ENCODE measurements around the gene PGBD1. TPM values are rescaled to one million over a fixed set of nuclear protein-coding genes. Genes with fewer than 3 reads are reported as not detected.

Gene PGBD1
- total and polyA plus RNA-seq, 2 of the 13 experiments (the other 11 are each of a cell fraction or from before 2014, with no cell fraction given), result 3.6 to 6.9 TPM

- FAIRE-seq (no peak), ATAC-seq (no peak), DNase-seq (ENCODE audit: low spot score) (no peak)
- H4K20me1 ChIP-seq (ENCODE audit: insufficient read depth, low read length), result no peaks in the 10 kb centered on the region
- peak overlapping the region; percentile 63 to 98 (median 85) for H3K4me3 ChIP-seq (replicated peaks in 1 of 3; ENCODE audit: insufficient read depth in 1 of 3, low read depth in 2 of 3, low read length in 3 of 3)
- no peaks in the 10 kb centered on the region for H3K36me3 ChIP-seq (replicated peaks in 1 of 2; ENCODE audit: control insufficient read depth in 1 of 2, insufficient read depth in 2 of 2, low read length in 2 of 2)
- no peaks in the 10 kb centered on the region; a peak in 1 of 5 replicates for H3K27me3 ChIP-seq (ENCODE audit: control insufficient read depth in 1 of 2, insufficient read depth in 2 of 2, low read length in 2 of 2)
- H3K4me1 ChIP-seq (ENCODE audit: insufficient read depth, low read length), result peaks cover 32% of the 10 kb centered on the region
- in situ Hi-C loops (cut with HindIII; ENCODE audit: extremely low pct_ligation_motif_present, low pct_unique_long_range_greater_than_20kb) (no loop called here), intact Hi-C loops (cut with micrococcal nuclease; ENCODE audit: unreplicated experiment) (loop anchor here (1.0 kb wide), 2 partner anchors 34 to 97 kb away; partner anchors contain the start of gene ZKSCAN4)
- peaks cover 26% of the 10 kb centered on the region for H3K79me2 ChIP-seq (ENCODE audit: insufficient read depth, low read length)
- POLR2A ChIA-PET, result interaction anchor here (0.6 to 2.3 kb wide), 14 partner anchors 12 to 225 kb away, joined by 3 to 28 read pairs (median 6); partner anchors contain the start of genes PGBD1, ZKSCAN4, ZKSCAN8 and ZSCAN12
- H2AFZ ChIP-seq (ENCODE audit: low read length), result peak overlapping the region; percentile 99
- no peaks in the 10 kb centered on the region for H3K9me3 ChIP-seq (ENCODE audit: low read length)
- CTCF ChIA-PET (ENCODE audit: low intra/inter-chr PET ratio, low total read pairs), result no interaction called here
- H3K27ac ChIP-seq (ENCODE audit: extremely low read length, insufficient read depth, low read length), result peak overlapping the region; percentile 77
- BruUV-seq (replicated peaks), result no TSS peak
- H3K4me2 ChIP-seq (ENCODE audit: low read depth, low read length), result peak overlapping the region; percentile 92
- peak overlapping the region; percentile 78 for H3K9ac ChIP-seq (ENCODE audit: insufficient read depth, low read depth, low read length)
- 3% methylated on average over 9 of the region's 9 CpGs for WGBS (ENCODE audit: low lambda C conversion rate)
- TF ChIP-seq ZSCAN12 (CRISPR knock-in tag; IDR thresholded peaks at IDR 0.05), result no peak
- TF ChIP-seq CHD2 (IDR thresholded peaks at IDR 0.05; ENCODE audit: low read depth, low read length), result no peak
- TF ChIP-seq POLR2A (IDR thresholded peaks at IDR 0.05; ENCODE audit: insufficient read depth in 1 of 2, low read depth in 2 of 2, low read length in 2 of 2), result no peak
- 0 out of 2 replicates have a peak, but pooled peaks have one; percentile 8 for TF ChIP-seq MAF1 (CRISPR knock-in tag; IDR thresholded peaks at IDR 0.05; ENCODE audit: borderline replicate concordance)
- TF ChIP-seq, protein P1, sequence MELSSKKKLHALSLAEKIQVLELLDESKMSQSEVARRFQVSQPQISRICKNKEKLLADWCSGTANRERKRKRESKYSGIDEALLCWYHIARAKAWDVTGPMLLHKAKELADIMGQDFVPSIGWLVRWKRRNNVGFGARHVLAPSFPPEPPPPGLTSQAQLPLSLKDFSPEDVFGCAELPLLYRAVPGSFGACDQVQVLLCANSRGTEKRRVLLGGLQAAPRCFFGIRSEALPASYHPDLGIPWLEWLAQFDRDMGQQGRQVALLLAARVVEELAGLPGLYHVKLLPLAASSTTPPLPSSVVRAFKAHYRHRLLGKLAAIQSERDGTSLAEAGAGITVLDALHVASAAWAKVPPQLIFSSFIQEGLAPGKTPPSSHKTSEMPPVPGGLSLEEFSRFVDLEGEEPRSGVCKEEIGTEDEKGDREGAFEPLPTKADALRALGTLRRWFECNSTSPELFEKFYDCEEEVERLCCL (CRISPR knock-in tag; IDR thresholded peaks at IDR 0.05; ENCODE audit: borderline replicate concordance), result no peak
- no peak for TF ChIP-seq ZFP1 (CRISPR knock-in tag; IDR thresholded peaks at IDR 0.05)
- TF ChIP-seq ZFYVE20 (CRISPR knock-in tag; IDR thresholded peaks at IDR 0.05; ENCODE audit: borderline replicate concordance, low read depth), result no peak
- no peak for TF ChIP-seq ATF7 (IDR thresholded peaks at IDR 0.05)
- no peak for TF ChIP-seq ATF7 (CRISPR knock-in tag; IDR thresholded peaks at IDR 0.05)
- no peak for TF ChIP-seq JDP2 (CRISPR knock-in tag; IDR thresholded peaks at IDR 0.05; ENCODE audit: borderline replicate concordance)
- TF ChIP-seq ZNF546 (CRISPR knock-in tag; conservative IDR thresholded peaks at IDR 0.05), result no peak
- TF ChIP-seq MAFK (conservative IDR thresholded peaks at IDR 0.05 in 1 of 2, IDR thresholded peaks at IDR 0.05 in 1 of 2; ENCODE audit: low read length in 2 of 2), result 0 out of 4 replicates have a peak, but pooled peaks of 1 of the 2 experiments have one; percentile 14
- TF ChIP-seq RNF2 (conservative IDR thresholded peaks at IDR 0.05; ENCODE audit: low read depth), result no peak
- TF ChIP-seq KDM2A (CRISPR knock-in tag; IDR thresholded peaks at IDR 0.05; ENCODE audit: borderline replicate concordance, low read depth), result no peak
- TF ChIP-seq ZNF841 (CRISPR knock-in tag; IDR thresholded peaks at IDR 0.05; ENCODE audit: borderline replicate concordance), result no peak
- TF ChIP-seq SIX4 (CRISPR knock-in tag; IDR thresholded peaks at IDR 0.05), result 0 out of 2 replicates have a peak, but pooled peaks have one; percentile 12
- TF ChIP-seq, protein P2, sequence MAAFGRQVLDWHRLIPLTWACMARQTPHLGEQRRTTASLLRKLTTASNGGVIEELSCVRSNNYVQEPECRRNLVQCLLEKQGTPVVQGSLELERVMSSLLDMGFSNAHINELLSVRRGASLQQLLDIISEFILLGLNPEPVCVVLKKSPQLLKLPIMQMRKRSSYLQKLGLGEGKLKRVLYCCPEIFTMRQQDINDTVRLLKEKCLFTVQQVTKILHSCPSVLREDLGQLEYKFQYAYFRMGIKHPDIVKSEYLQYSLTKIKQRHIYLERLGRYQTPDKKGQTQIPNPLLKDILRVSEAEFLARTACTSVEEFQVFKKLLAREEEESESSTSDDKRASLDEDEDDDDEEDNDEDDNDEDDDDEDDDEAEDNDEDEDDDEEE (CRISPR knock-in tag; IDR thresholded peaks at IDR 0.05), result no peak
- no peak for TF ChIP-seq ZNF713 (CRISPR knock-in tag; IDR thresholded peaks at IDR 0.05)
- TF ChIP-seq KLF9 (CRISPR knock-in tag; IDR thresholded peaks at IDR 0.05; ENCODE audit: low read depth), result 0 out of 2 replicates have a peak, but pooled peaks have one; percentile 29
- TF ChIP-seq ZEB1 (IDR thresholded peaks at IDR 0.05; ENCODE audit: insufficient replicate concordance, low read depth), result no peak
- peak; percentile 34; the same call in 1 of the 2 replicates for TF ChIP-seq ZFP82 (CRISPR knock-in tag; IDR thresholded peaks at IDR 0.05; ENCODE audit: borderline replicate concordance)
- TF ChIP-seq, protein P3, sequence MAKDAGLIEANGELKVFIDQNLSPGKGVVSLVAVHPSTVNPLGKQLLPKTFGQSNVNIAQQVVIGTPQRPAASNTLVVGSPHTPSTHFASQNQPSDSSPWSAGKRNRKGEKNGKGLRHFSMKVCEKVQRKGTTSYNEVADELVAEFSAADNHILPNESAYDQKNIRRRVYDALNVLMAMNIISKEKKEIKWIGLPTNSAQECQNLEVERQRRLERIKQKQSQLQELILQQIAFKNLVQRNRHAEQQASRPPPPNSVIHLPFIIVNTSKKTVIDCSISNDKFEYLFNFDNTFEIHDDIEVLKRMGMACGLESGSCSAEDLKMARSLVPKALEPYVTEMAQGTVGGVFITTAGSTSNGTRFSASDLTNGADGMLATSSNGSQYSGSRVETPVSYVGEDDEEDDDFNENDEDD (CRISPR knock-in tag; IDR thresholded peaks at IDR 0.05; ENCODE audit: borderline replicate concordance), result no peak
- TF ChIP-seq ZNF34 (CRISPR knock-in tag; IDR thresholded peaks at IDR 0.05; ENCODE audit: borderline replicate concordance), result no peak
- peak; percentile 51; the same call in 1 of the 2 replicates for TF ChIP-seq MIER2 (CRISPR knock-in tag; IDR thresholded peaks at IDR 0.05)
These were observed 68.0 kb downstream of the PGBD1 start for GRCh38 chr6:28349344-28349891.

Data from HepG2 (cell line).